D721Med (cell line): ENCODE results near the gene BCL7C.

Source experiments
- DNase-seq: peaks from one replicate; pipeline ENCODE4 v3.0.0; 2011; ENCODE audit warnings: low spot score; ENCODE audit not compliant: insufficient read length
- FAIRE-seq: peaks from 2 replicates; lab custom pipeline; 2011; peaks lifted over from hg19 to GRCh38; lab: Jason Lieb, UNC
- CTCF ChIP-seq: IDR thresholded peaks from 2 replicates; pipeline ENCODE4 v1.5.1; 2012; ENCODE audit warnings: mild to moderate bottlenecking, control low read depth; ENCODE audit not compliant: insufficient read depth; ENCODE audit errors: missing control alignments

Gene BCL7C

GRCh38 chr16:30899794-30900193, 5.9 kb upstream of the BCL7C start:
- no peak for TF ChIP-seq CTCF
- FAIRE-seq = no peak

GRCh38 chr16:30896889-30897733, 3.2 kb upstream of the BCL7C start:
- FAIRE-seq = no peak
- TF ChIP-seq CTCF = no peak
- DNase-seq = peak; percentile 48

More at GRCh38 chr16:30899794-30900193, 5.9 kb upstream of the BCL7C start:
- no peak for DNase-seq

GRCh38 chr16:30896261-30896888, 2.5 kb upstream of the BCL7C start, which contains the start of gene CTF1:
TSS of gene CTF1 (plus strand) at chr16:30896614. CDS start at chr16:30896644, 30 bp downstream.
- FAIRE-seq (no peak), DNase-seq (no peak)
- TF ChIP-seq CTCF = no peak

- FAIRE-seq = no peak
- TF ChIP-seq CTCF = no peak
- DNase-seq = no peak
Measured at GRCh38 chr16:30895627-30896260, 1.9 kb upstream of the BCL7C start.

GRCh38 chr16:30894540-30895368, 877 bp upstream of the BCL7C start:
- DNase-seq (no peak), FAIRE-seq (no peak)
- no peak for TF ChIP-seq CTCF

- no peak for DNase-seq
- no peak for FAIRE-seq
- no peak for TF ChIP-seq CTCF
Measured at GRCh38 chr16:30893417-30893743, 497 bp downstream of the BCL7C start.
